ENCODE results near the gene PPP2R5C.

- TF ChIP-seq, protein P1, sequence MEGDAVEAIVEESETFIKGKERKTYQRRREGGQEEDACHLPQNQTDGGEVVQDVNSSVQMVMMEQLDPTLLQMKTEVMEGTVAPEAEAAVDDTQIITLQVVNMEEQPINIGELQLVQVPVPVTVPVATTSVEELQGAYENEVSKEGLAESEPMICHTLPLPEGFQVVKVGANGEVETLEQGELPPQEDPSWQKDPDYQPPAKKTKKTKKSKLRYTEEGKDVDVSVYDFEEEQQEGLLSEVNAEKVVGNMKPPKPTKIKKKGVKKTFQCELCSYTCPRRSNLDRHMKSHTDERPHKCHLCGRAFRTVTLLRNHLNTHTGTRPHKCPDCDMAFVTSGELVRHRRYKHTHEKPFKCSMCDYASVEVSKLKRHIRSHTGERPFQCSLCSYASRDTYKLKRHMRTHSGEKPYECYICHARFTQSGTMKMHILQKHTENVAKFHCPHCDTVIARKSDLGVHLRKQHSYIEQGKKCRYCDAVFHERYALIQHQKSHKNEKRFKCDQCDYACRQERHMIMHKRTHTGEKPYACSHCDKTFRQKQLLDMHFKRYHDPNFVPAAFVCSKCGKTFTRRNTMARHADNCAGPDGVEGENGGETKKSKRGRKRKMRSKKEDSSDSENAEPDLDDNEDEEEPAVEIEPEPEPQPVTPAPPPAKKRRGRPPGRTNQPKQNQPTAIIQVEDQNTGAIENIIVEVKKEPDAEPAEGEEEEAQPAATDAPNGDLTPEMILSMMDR (IDR thresholded peaks at IDR 0.05): no peak
- TF ChIP-seq ZSCAN18 (CRISPR knock-in tag; IDR thresholded peaks at IDR 0.05) (no peak), SP1 (CRISPR knock-in tag; conservative IDR thresholded peaks at IDR 0.05) (no peak)
- TF ChIP-seq, protein P2, sequence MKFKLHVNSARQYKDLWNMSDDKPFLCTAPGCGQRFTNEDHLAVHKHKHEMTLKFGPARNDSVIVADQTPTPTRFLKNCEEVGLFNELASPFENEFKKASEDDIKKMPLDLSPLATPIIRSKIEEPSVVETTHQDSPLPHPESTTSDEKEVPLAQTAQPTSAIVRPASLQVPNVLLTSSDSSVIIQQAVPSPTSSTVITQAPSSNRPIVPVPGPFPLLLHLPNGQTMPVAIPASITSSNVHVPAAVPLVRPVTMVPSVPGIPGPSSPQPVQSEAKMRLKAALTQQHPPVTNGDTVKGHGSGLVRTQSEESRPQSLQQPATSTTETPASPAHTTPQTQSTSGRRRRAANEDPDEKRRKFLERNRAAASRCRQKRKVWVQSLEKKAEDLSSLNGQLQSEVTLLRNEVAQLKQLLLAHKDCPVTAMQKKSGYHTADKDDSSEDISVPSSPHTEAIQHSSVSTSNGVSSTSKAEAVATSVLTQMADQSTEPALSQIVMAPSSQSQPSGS (CRISPR knock-in tag; IDR thresholded peaks at IDR 0.05; ENCODE audit: borderline replicate concordance, low read depth): no peak
These were observed 123.5 kb downstream of the PPP2R5C start for GRCh38 chr14:101884934-101885576.

Data from WTC11 (cell line).